ENCODE measurements around the gene PRTFDC1. TPM values are rescaled to one million over a fixed set of nuclear protein-coding genes. Genes with fewer than 3 reads are reported as not detected.

Gene PRTFDC1
- total and polyA plus RNA-seq, 2 of the 8 experiments (the other 6 are each of a cell fraction or from before 2014, with no cell fraction given) = 5.9 to 6.6 TPM

GRCh38 chr10:24983130-24983529 is 30.7 kb upstream of the PRTFDC1 start:
- no peak overlapping the region for H2BK120ac ChIP-seq (replicated peaks; ENCODE audit: low read depth, low read length)
- H2BK5ac ChIP-seq (ENCODE audit: low read depth, low read length) = no peak overlapping the region
- no peaks in the 10 kb centered on the region for H4K20me1 ChIP-seq (replicated peaks in 1 of 2; ENCODE audit: control insufficient read depth in 1 of 2, insufficient read depth in 2 of 2, low read length in 2 of 2)
- no peak overlapping the region for H2AK5ac ChIP-seq (ENCODE audit: low read depth, low read length)
- no peaks in the 10 kb centered on the region for H3K23me2 ChIP-seq (ENCODE audit: low read depth, low read length)
- CTCF ChIA-PET (ENCODE audit: partially characterized antibody) = interaction anchor here (0.9 to 1.4 kb wide), 2 partner anchors 16 to 98 kb away, joined by 3 to 5 read pairs; no protein-coding TSS in a partner anchor
- H4K91ac ChIP-seq (replicated peaks; ENCODE audit: insufficient read length, low read length) = no peak overlapping the region
- H3K4ac ChIP-seq (replicated peaks; ENCODE audit: insufficient read length, low read depth, low read length) = no peak overlapping the region
- H3K27me3 ChIP-seq (replicated peaks in 1 of 4; ENCODE audit: control insufficient read depth in 3 of 4, extremely low read depth in 1 of 4, insufficient read depth in 3 of 4, low read length in 3 of 4) = no peaks in the 10 kb centered on the region
- H2BK20ac ChIP-seq (ENCODE audit: low read length) = no peak overlapping the region
- H3K4me2 ChIP-seq (ENCODE audit: insufficient read depth in 1 of 2, low read depth in 2 of 2, low read length in 2 of 2) = no peak overlapping the region
- no peak for DNase-seq (ENCODE audit: low read depth in 1 of 2, low spot score in 2 of 2)
- no peak overlapping the region for H3K18ac ChIP-seq (ENCODE audit: extremely low read depth, low read length)
- TF ChIP-seq HDAC6 (IDR thresholded peaks at IDR 0.05; ENCODE audit: low read depth, low read length) (no peak), ATF2 (IDR thresholded peaks at IDR 0.05; ENCODE audit: low read length) (no peak), POLR2AphosphoS5 (IDR thresholded peaks at IDR 0.05; ENCODE audit: low read depth, low read length) (no peak), JUND (IDR thresholded peaks at IDR 0.05; ENCODE audit: low read length) (no peak), RNF2 (IDR thresholded peaks at IDR 0.05; ENCODE audit: borderline replicate concordance, low read depth, low read length, missing control alignments, poor library complexity, severe bottlenecking) (no peak), ASH2L (IDR thresholded peaks at IDR 0.05; ENCODE audit: low read length) (no peak)
- H3K9me3 ChIP-seq (ENCODE audit: insufficient read depth in 2 of 2, low read depth in 1 of 2, low read length in 1 of 2) = no peaks in the 10 kb centered on the region
- H3K79me2 ChIP-seq (ENCODE audit: control insufficient read depth in 1 of 2, insufficient read depth in 2 of 2, low read length in 2 of 2) = no peaks in the 10 kb centered on the region
- no peaks in the 10 kb centered on the region for H3K79me1 ChIP-seq (ENCODE audit: low read depth, low read length)
- peak overlapping the region; percentile 79 for H3K23ac ChIP-seq (ENCODE audit: insufficient read length)
- no peak overlapping the region for H3K27ac ChIP-seq (ENCODE audit: low read depth, low read length)
- no peak for FAIRE-seq
- no peaks in the 10 kb centered on the region for H3K4me1 ChIP-seq (replicated peaks in 1 of 4; ENCODE audit: control insufficient read depth in 3 of 4, insufficient read depth in 4 of 4, low read length in 3 of 4)
- POLR2A ChIA-PET (ENCODE audit: partially characterized antibody) = no interaction called here
- no peaks in the 10 kb centered on the region for H3K36me3 ChIP-seq (ENCODE audit: control insufficient read depth in 2 of 4, insufficient read depth in 4 of 4, low read length in 3 of 4)
- H4K5ac ChIP-seq (ENCODE audit: insufficient read length, low read depth, low read length) = no peak overlapping the region
- H3K14ac ChIP-seq (ENCODE audit: insufficient read length) = no peak overlapping the region
- no peak overlapping the region for H3K4me3 ChIP-seq (ENCODE audit: extremely low read depth in 1 of 4, insufficient read depth in 2 of 4, low read depth in 3 of 4, low read length in 4 of 4)
- no peak overlapping the region for H3K56ac ChIP-seq (replicated peaks; ENCODE audit: insufficient read length, low read depth, low read length)
- H2AFZ ChIP-seq (ENCODE audit: low read length) = no peak overlapping the region
- H3K9ac ChIP-seq (replicated peaks in 1 of 4; ENCODE audit: extremely low read depth in 1 of 4, low read depth in 3 of 4, low read length in 3 of 4) = no peak overlapping the region
- H2BK15ac ChIP-seq (ENCODE audit: low read length) = no peak overlapping the region
- WGBS, 2 experiments (ENCODE audit: extremely low coverage in 1 of 2, insufficient coverage in 1 of 2, insufficient read length in 1 of 2, insufficient replicate concordance in 2 of 2, low coverage in 1 of 2, low lambda C conversion rate in 2 of 2, missing lambda C conversion rate in 1 of 2) = 91% methylated on average over 4 of the region's 4 CpGs; no CpG with 5 or more reads in 1 of the 2 experiments
- H2BK12ac ChIP-seq (ENCODE audit: low read depth, low read length) = no peak overlapping the region
- no peak overlapping the region for H4K8ac ChIP-seq (ENCODE audit: extremely low read depth, insufficient read depth, low read length)

All from H1 (cell line).